ENCODE data around the gene MED12L.
"Not testable (repeated sequence)": the region's sequence is repeated elsewhere in the genome, so short reads cannot be mapped to it uniquely, and the experiment has no call there.

MED12L gene

GRCh38 chr3:151383956-151384355, 298.5 kb downstream of the MED12L start:
- no peaks in the 10 kb centered on the region for H3K4me1 ChIP-seq (ENCODE audit: control insufficient read depth, insufficient read depth, low read length)
- H3K9me3 ChIP-seq (replicated peaks; ENCODE audit: low read length) = no peaks in the 10 kb centered on the region
- no peaks in the 10 kb centered on the region for H3K36me3 ChIP-seq (ENCODE audit: insufficient read depth, low read length)
- H3K9ac ChIP-seq (ENCODE audit: low read depth, low read length) = no peak overlapping the region
- H3K4me3 ChIP-seq (ENCODE audit: low read length) = no peak overlapping the region
- no peaks in the 10 kb centered on the region for H3K27me3 ChIP-seq (ENCODE audit: control insufficient read depth, insufficient read depth, low read length)
- no peak overlapping the region for H3K4me2 ChIP-seq (ENCODE audit: low read length)

GRCh38 chr3:151384741-151385174, 299.3 kb downstream of the MED12L start, which contains the start of gene P2RY12:
TSS of gene P2RY12 (minus strand) at chr3:151384753. CDS start at chr3:151338845, 45,908 bp downstream.
- Histone ChIP-seq H3K4me2 (ENCODE audit: low read length) (no peak within 1 kb of the TSS), H3K36me3 (ENCODE audit: insufficient read depth, low read length) (no peaks in the 10 kb centered on the region), H3K4me1 (ENCODE audit: control insufficient read depth, insufficient read depth, low read length) (no peaks in the 10 kb centered on the region), H3K4me3 (ENCODE audit: low read length) (no peak within 1 kb of the TSS), H3K27me3 (ENCODE audit: control insufficient read depth, insufficient read depth, low read length) (no peaks in the 10 kb centered on the region), H3K9ac (ENCODE audit: low read depth, low read length) (no peak within 1 kb of the TSS), H3K9me3 (replicated peaks; ENCODE audit: low read length) (no peaks in the 10 kb centered on the region)

- no peaks in the 10 kb centered on the region for H3K27me3 ChIP-seq (ENCODE audit: control insufficient read depth, insufficient read depth, low read length)
- no peak overlapping the region for H3K9ac ChIP-seq (ENCODE audit: low read depth, low read length)
- H3K4me3 ChIP-seq (ENCODE audit: low read length) = no peak overlapping the region
- no peak overlapping the region for H3K4me2 ChIP-seq (ENCODE audit: low read length)
- H3K36me3 ChIP-seq (ENCODE audit: insufficient read depth, low read length) = no peaks in the 10 kb centered on the region
- no peaks in the 10 kb centered on the region for H3K9me3 ChIP-seq (replicated peaks; ENCODE audit: low read length)
- H3K4me1 ChIP-seq (ENCODE audit: control insufficient read depth, insufficient read depth, low read length) = no peaks in the 10 kb centered on the region
These were observed 300.6 kb downstream of the MED12L start for GRCh38 chr3:151386056-151386455.

GRCh38 chr3:151387432-151387831, 302.0 kb downstream of the MED12L start:
- H3K27me3 ChIP-seq (ENCODE audit: control insufficient read depth, insufficient read depth, low read length) = no peaks in the 10 kb centered on the region
- no peaks in the 10 kb centered on the region for H3K9me3 ChIP-seq (replicated peaks; ENCODE audit: low read length)
- H3K4me1 ChIP-seq (ENCODE audit: control insufficient read depth, insufficient read depth, low read length) = no peaks in the 10 kb centered on the region
- no peak overlapping the region for H3K4me2 ChIP-seq (ENCODE audit: low read length)
- H3K36me3 ChIP-seq (ENCODE audit: insufficient read depth, low read length) = no peaks in the 10 kb centered on the region
- H3K4me3 ChIP-seq (ENCODE audit: low read length) = no peak overlapping the region
- H3K9ac ChIP-seq (ENCODE audit: low read depth, low read length) = no peak overlapping the region

- H3K4me2 ChIP-seq (ENCODE audit: low read length) = no peak overlapping the region
- H3K4me1 ChIP-seq (ENCODE audit: control insufficient read depth, insufficient read depth, low read length) = no peaks in the 10 kb centered on the region
- no peak overlapping the region for H3K4me3 ChIP-seq (ENCODE audit: low read length)
- no peaks in the 10 kb centered on the region for H3K27me3 ChIP-seq (ENCODE audit: control insufficient read depth, insufficient read depth, low read length)
- no peaks in the 10 kb centered on the region for H3K36me3 ChIP-seq (ENCODE audit: insufficient read depth, low read length)
- H3K9ac ChIP-seq (ENCODE audit: low read depth, low read length) = no peak overlapping the region
- no peaks in the 10 kb centered on the region for H3K9me3 ChIP-seq (replicated peaks; ENCODE audit: low read length)
These were observed 302.4 kb downstream of the MED12L start for GRCh38 chr3:151387842-151388241.

GRCh38 chr3:151391720-151392119, 306.3 kb downstream of the MED12L start:
- Histone ChIP-seq H3K9ac (ENCODE audit: low read depth, low read length) (no peak overlapping the region), H3K9me3 (replicated peaks; ENCODE audit: low read length) (no peaks in the 10 kb centered on the region), H3K4me3 (ENCODE audit: low read length) (no peak overlapping the region), H3K36me3 (ENCODE audit: insufficient read depth, low read length) (no peaks in the 10 kb centered on the region), H3K27me3 (ENCODE audit: control insufficient read depth, insufficient read depth, low read length) (no peaks in the 10 kb centered on the region), H3K4me1 (ENCODE audit: control insufficient read depth, insufficient read depth, low read length) (no peaks in the 10 kb centered on the region), H3K4me2 (ENCODE audit: low read length) (no peak overlapping the region)

- not testable (repeated sequence) for H3K4me3 ChIP-seq (ENCODE audit: low read length); H3K9ac ChIP-seq (ENCODE audit: low read depth, low read length); H3K4me2 ChIP-seq (ENCODE audit: low read length); H3K9me3 ChIP-seq (replicated peaks; ENCODE audit: low read length); H3K36me3 ChIP-seq (ENCODE audit: insufficient read depth, low read length); H3K4me1 ChIP-seq (ENCODE audit: control insufficient read depth, insufficient read depth, low read length); H3K27me3 ChIP-seq (ENCODE audit: control insufficient read depth, insufficient read depth, low read length)
These were observed 306.7 kb downstream of the MED12L start for GRCh38 chr3:151392191-151392590.

GRCh38 chr3:151393146-151393830, 307.8 kb downstream of the MED12L start:
- no peak overlapping the region for H3K4me2 ChIP-seq (ENCODE audit: low read length)
- no peaks in the 10 kb centered on the region for H3K9me3 ChIP-seq (replicated peaks; ENCODE audit: low read length)
- H3K4me3 ChIP-seq (ENCODE audit: low read length) = no peak overlapping the region
- no peaks in the 10 kb centered on the region for H3K4me1 ChIP-seq (ENCODE audit: control insufficient read depth, insufficient read depth, low read length)
- no peaks in the 10 kb centered on the region for H3K36me3 ChIP-seq (ENCODE audit: insufficient read depth, low read length)
- no peak overlapping the region for H3K9ac ChIP-seq (ENCODE audit: low read depth, low read length)
- H3K27me3 ChIP-seq (ENCODE audit: control insufficient read depth, insufficient read depth, low read length) = no peaks in the 10 kb centered on the region

- no peak overlapping the region for H3K4me3 ChIP-seq (ENCODE audit: low read length)
- no peaks in the 10 kb centered on the region for H3K27me3 ChIP-seq (ENCODE audit: control insufficient read depth, insufficient read depth, low read length)
- no peak overlapping the region for H3K9ac ChIP-seq (ENCODE audit: low read depth, low read length)
- no peaks in the 10 kb centered on the region for H3K9me3 ChIP-seq (replicated peaks; ENCODE audit: low read length)
- H3K4me2 ChIP-seq (ENCODE audit: low read length) = no peak overlapping the region
- no peaks in the 10 kb centered on the region for H3K4me1 ChIP-seq (ENCODE audit: control insufficient read depth, insufficient read depth, low read length)
- H3K36me3 ChIP-seq (ENCODE audit: insufficient read depth, low read length) = no peaks in the 10 kb centered on the region
These were observed 308.5 kb downstream of the MED12L start for GRCh38 chr3:151393941-151394340.

- Histone ChIP-seq H3K4me2 (ENCODE audit: low read length) (no peak overlapping the region), H3K4me1 (ENCODE audit: control insufficient read depth, insufficient read depth, low read length) (no peaks in the 10 kb centered on the region), H3K27me3 (ENCODE audit: control insufficient read depth, insufficient read depth, low read length) (no peaks in the 10 kb centered on the region), H3K36me3 (ENCODE audit: insufficient read depth, low read length) (no peaks in the 10 kb centered on the region), H3K4me3 (ENCODE audit: low read length) (no peak overlapping the region), H3K9ac (ENCODE audit: low read depth, low read length) (no peak overlapping the region), H3K9me3 (replicated peaks; ENCODE audit: low read length) (no peaks in the 10 kb centered on the region)
These were observed 309.1 kb downstream of the MED12L start for GRCh38 chr3:151394611-151395010.

GRCh38 chr3:151395806-151396205, 310.3 kb downstream of the MED12L start:
- no peaks in the 10 kb centered on the region for H3K36me3 ChIP-seq (ENCODE audit: insufficient read depth, low read length)
- H3K4me1 ChIP-seq (ENCODE audit: control insufficient read depth, insufficient read depth, low read length) = no peaks in the 10 kb centered on the region
- H3K9me3 ChIP-seq (replicated peaks; ENCODE audit: low read length) = no peaks in the 10 kb centered on the region
- H3K9ac ChIP-seq (ENCODE audit: low read depth, low read length) = no peak overlapping the region
- no peak overlapping the region for H3K4me3 ChIP-seq (ENCODE audit: low read length)
- H3K4me2 ChIP-seq (ENCODE audit: low read length) = no peak overlapping the region
- no peaks in the 10 kb centered on the region for H3K27me3 ChIP-seq (ENCODE audit: control insufficient read depth, insufficient read depth, low read length)

GRCh38 chr3:151398895-151399294, 313.4 kb downstream of the MED12L start:
- H3K27me3 ChIP-seq (ENCODE audit: control insufficient read depth, insufficient read depth, low read length) = no peaks in the 10 kb centered on the region
- peaks cover 10% of the 10 kb centered on the region for H3K4me1 ChIP-seq (ENCODE audit: control insufficient read depth, insufficient read depth, low read length)
- H3K36me3 ChIP-seq (ENCODE audit: insufficient read depth, low read length) = no peaks in the 10 kb centered on the region
- no peak overlapping the region for H3K4me2 ChIP-seq (ENCODE audit: low read length)
- no peaks in the 10 kb centered on the region for H3K9me3 ChIP-seq (replicated peaks; ENCODE audit: low read length)
- H3K9ac ChIP-seq (ENCODE audit: low read depth, low read length) = no peak overlapping the region
- no peak overlapping the region for H3K4me3 ChIP-seq (ENCODE audit: low read length)
